Measurements from ENCODE around the gene FBXO3. TPM values are rescaled to one million over a fixed set of nuclear protein-coding genes. Genes with fewer than 3 reads are reported as not detected.
"Not testable (repeated sequence)": the region's sequence is repeated elsewhere in the genome, so short reads cannot be mapped to it uniquely, and the experiment has no call there.

Gene FBXO3
- total RNA-seq, 2 donors from 2014 or later: 12.8 to 15.0 TPM

DNA sequence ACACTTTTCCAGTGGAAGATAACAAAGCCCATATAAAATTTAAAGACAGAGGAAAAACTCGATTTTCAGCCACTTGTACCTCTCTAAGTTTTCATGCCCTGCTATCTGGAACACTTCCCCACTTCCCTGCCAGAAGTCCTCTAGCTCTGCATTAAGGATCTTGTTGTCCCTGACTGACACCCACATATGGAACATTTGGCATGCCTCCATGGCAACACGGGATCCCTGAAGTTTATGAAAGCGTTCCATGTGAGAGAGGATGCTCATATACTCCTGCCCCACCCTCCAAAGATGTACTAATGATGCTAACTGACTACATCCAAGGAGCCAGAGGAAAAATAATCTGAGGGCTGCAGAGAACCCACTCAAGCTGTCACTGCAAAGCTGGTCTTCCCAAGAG, 64.9 kb downstream of the FBXO3 start:
- Mint-ChIP-seq H3K36me3 (ENCODE audit: low read depth) (peaks cover 28% of the 10 kb centered on the region), H3K27ac (no peak overlapping the region), H3K27me3 (ENCODE audit: insufficient read depth) (no peaks in the 10 kb centered on the region), H3K4me3 (no peak overlapping the region), H3K9me3 (no peaks in the 10 kb centered on the region), H3K4me1 (peaks cover 10% of the 10 kb centered on the region)
- Histone ChIP-seq H3K4me1 (ENCODE audit: control insufficient read depth, insufficient read depth, low read length) (peaks cover 9% of the 10 kb centered on the region), H3K4me3 (ENCODE audit: low read length) (no peak overlapping the region), H3K36me3 (ENCODE audit: control insufficient read depth, insufficient read depth, low read length) (peaks cover 57% of the 10 kb centered on the region), H3K9me3 (ENCODE audit: control insufficient read depth, low read length) (no peaks in the 10 kb centered on the region), H3K9ac (ENCODE audit: extremely low read depth, low read length, poor library complexity, severe bottlenecking) (no peak overlapping the region), H3K27me3 (ENCODE audit: control insufficient read depth, insufficient read depth, low read length, poor library complexity, severe bottlenecking) (no peaks in the 10 kb centered on the region), H3K27ac (ENCODE audit: low read depth, low read length) (no peak overlapping the region)
- DNase-seq: no peak
- 89 to 92% methylated on average over 3 of the region's 3 CpGs for WGBS, 2 experiments (ENCODE audit: insufficient coverage in 1 of 2, insufficient read length in 1 of 2)
- TF ChIP-seq, protein P1, sequence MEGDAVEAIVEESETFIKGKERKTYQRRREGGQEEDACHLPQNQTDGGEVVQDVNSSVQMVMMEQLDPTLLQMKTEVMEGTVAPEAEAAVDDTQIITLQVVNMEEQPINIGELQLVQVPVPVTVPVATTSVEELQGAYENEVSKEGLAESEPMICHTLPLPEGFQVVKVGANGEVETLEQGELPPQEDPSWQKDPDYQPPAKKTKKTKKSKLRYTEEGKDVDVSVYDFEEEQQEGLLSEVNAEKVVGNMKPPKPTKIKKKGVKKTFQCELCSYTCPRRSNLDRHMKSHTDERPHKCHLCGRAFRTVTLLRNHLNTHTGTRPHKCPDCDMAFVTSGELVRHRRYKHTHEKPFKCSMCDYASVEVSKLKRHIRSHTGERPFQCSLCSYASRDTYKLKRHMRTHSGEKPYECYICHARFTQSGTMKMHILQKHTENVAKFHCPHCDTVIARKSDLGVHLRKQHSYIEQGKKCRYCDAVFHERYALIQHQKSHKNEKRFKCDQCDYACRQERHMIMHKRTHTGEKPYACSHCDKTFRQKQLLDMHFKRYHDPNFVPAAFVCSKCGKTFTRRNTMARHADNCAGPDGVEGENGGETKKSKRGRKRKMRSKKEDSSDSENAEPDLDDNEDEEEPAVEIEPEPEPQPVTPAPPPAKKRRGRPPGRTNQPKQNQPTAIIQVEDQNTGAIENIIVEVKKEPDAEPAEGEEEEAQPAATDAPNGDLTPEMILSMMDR (conservative IDR thresholded peaks at IDR 0.05): no peak

DNA sequence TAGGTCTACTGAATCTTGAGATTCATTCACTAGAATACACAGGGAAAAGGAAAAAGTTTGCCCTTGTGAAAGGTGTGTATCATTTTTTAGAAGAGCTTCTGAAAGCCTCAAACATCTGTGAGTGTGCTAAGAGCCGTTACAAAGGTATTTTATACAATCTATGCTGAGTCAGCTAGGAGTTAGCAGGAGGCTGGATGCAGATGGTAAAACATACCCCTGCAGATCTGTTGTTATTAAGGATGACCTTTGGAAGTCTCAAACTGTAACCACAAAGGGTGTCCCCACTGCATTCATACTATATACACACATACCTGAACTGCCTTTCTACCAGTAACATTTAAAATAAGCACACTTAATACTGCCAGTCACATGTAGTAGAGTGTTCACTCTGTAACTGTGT, 65.3 kb downstream of the FBXO3 start:
- Histone ChIP-seq H3K27ac (ENCODE audit: low read depth, low read length) (no peak overlapping the region), H3K4me1 (ENCODE audit: control insufficient read depth, insufficient read depth, low read length) (peaks cover 13% of the 10 kb centered on the region), H3K27me3 (ENCODE audit: control insufficient read depth, insufficient read depth, low read length, poor library complexity, severe bottlenecking) (no peaks in the 10 kb centered on the region), H3K36me3 (ENCODE audit: control insufficient read depth, insufficient read depth, low read length) (peaks cover 53% of the 10 kb centered on the region), H3K9ac (ENCODE audit: extremely low read depth, low read length, poor library complexity, severe bottlenecking) (no peak overlapping the region), H3K9me3 (ENCODE audit: control insufficient read depth, low read length) (no peaks in the 10 kb centered on the region), H3K4me3 (ENCODE audit: low read length) (no peak overlapping the region)
- H3K4me1 Mint-ChIP-seq: peaks cover 12% of the 10 kb centered on the region
- 79 to 100% methylated on average over 1 of the region's 1 CpG for WGBS, 2 experiments (ENCODE audit: insufficient coverage in 1 of 2, insufficient read length in 1 of 2)
- H3K27me3 Mint-ChIP-seq (ENCODE audit: insufficient read depth): no peaks in the 10 kb centered on the region
- no peak for DNase-seq
- TF ChIP-seq, protein P1 (conservative IDR thresholded peaks at IDR 0.05): no peak
- H3K36me3 Mint-ChIP-seq (ENCODE audit: low read depth): peaks cover 28% of the 10 kb centered on the region
- H3K27ac Mint-ChIP-seq: no peak overlapping the region
- H3K4me3 Mint-ChIP-seq: no peak overlapping the region
- H3K9me3 Mint-ChIP-seq: no peaks in the 10 kb centered on the region

DNA sequence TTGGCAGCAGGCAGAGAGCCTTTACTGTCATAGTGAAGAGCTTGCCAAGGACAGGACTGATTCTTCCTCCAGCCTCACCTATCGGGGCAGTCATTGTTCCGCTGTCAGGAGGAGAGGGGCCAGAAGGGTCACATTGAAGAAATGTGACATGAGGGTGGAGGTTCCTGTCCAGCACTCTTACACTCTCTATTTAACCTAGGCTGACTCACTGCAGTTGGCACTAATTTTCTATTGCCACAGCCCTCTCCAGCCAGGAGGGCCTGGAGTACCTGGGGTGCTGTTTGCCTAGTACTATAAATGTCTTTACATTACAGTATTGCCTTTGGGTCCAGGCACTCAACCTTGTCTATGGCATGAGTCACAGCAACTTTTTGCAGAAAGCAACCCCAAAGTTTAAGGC, 66.5 kb downstream of the FBXO3 start:
- not testable (repeated sequence) for H3K27ac Mint-ChIP-seq; H3K4me3 Mint-ChIP-seq; H3K9me3 ChIP-seq (ENCODE audit: control insufficient read depth, low read length); H3K27me3 Mint-ChIP-seq (ENCODE audit: insufficient read depth); H3K4me1 ChIP-seq (ENCODE audit: control insufficient read depth, insufficient read depth, low read length); H3K9ac ChIP-seq (ENCODE audit: extremely low read depth, low read length, poor library complexity, severe bottlenecking); DNase-seq; H3K4me3 ChIP-seq (ENCODE audit: low read length); H3K27ac ChIP-seq (ENCODE audit: low read depth, low read length); H3K9me3 Mint-ChIP-seq; H3K27me3 ChIP-seq (ENCODE audit: control insufficient read depth, insufficient read depth, low read length, poor library complexity, severe bottlenecking)
- peaks cover 43% of the 10 kb centered on the region for H3K36me3 ChIP-seq (ENCODE audit: control insufficient read depth, insufficient read depth, low read length)
- H3K4me1 Mint-ChIP-seq: peaks cover 17% of the 10 kb centered on the region
- H3K36me3 Mint-ChIP-seq (ENCODE audit: low read depth): peaks cover 28% of the 10 kb centered on the region
- WGBS, 2 experiments (ENCODE audit: insufficient coverage in 1 of 2, insufficient read length in 1 of 2): no CpG with 5 or more reads among the region's 2 CpGs

DNA sequence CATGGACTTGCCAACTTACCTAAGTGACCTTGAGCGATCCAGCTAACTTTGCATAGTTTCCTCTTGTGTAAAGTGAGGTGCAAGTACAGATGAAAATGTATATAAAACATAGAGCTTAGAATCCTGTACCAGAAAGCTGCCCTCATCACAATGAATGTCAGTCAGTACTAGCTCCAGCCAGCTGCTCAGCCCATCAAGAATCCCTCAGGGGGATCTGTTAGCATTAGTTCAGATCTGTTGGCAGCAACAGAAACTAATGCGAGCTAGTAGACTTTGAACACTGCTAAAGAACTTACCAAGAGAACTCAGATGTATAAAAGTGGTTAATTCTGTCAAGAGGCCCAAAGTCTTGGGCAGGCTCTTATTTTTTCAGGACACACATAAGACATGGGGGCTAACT, 67.4 kb downstream of the FBXO3 start:
- no peak for DNase-seq
- Histone ChIP-seq H3K27ac (ENCODE audit: low read depth, low read length) (no peak overlapping the region), H3K4me3 (ENCODE audit: low read length) (no peak overlapping the region), H3K36me3 (ENCODE audit: control insufficient read depth, insufficient read depth, low read length) (peaks cover 37% of the 10 kb centered on the region), H3K9me3 (ENCODE audit: control insufficient read depth, low read length) (no peaks in the 10 kb centered on the region), H3K9ac (ENCODE audit: extremely low read depth, low read length, poor library complexity, severe bottlenecking) (no peak overlapping the region), H3K4me1 (ENCODE audit: control insufficient read depth, insufficient read depth, low read length) (peaks cover 11% of the 10 kb centered on the region), H3K27me3 (ENCODE audit: control insufficient read depth, insufficient read depth, low read length, poor library complexity, severe bottlenecking) (no peaks in the 10 kb centered on the region)
- peaks cover 26% of the 10 kb centered on the region for H3K36me3 Mint-ChIP-seq (ENCODE audit: low read depth)
- H3K4me1 Mint-ChIP-seq: peaks cover 23% of the 10 kb centered on the region
- H3K4me3 Mint-ChIP-seq: no peak overlapping the region
- WGBS, 2 experiments (ENCODE audit: insufficient coverage in 1 of 2, insufficient read length in 1 of 2): 92 to 100% methylated on average over 2 of the region's 2 CpGs
- no peak overlapping the region for H3K27ac Mint-ChIP-seq
- H3K27me3 Mint-ChIP-seq (ENCODE audit: insufficient read depth): no peaks in the 10 kb centered on the region
- no peaks in the 10 kb centered on the region for H3K9me3 Mint-ChIP-seq
- TF ChIP-seq, protein P1 (conservative IDR thresholded peaks at IDR 0.05): no peak

Measured in endodermal cell (in vitro differentiated cells).